Spleen (tissue), 7 donors: Measurements from ENCODE around the gene SHANK1.
"Not testable (repeated sequence)": the region's sequence is repeated elsewhere in the genome, so short reads cannot be mapped to it uniquely, and the experiment has no call there.

Experiments
- CTCF ChIP-seq, 11 experiments: fragments of 200-600 bp in 7 of 11; fragments of 450-650 bp in 4 of 11; sonication (generic) in 4 of 11; IDR thresholded peaks in 8 of 11; conservative IDR thresholded peaks in 3 of 11; 1 replicate in 7 of 11; 2 replicates in 4 of 11; pipeline versions ENCODE4 v1.4.0 to v1.8.0; 2016 to 2021; ENCODE audit warnings: antibody characterized with exemption in 11 of 11, inconsistent platforms in 4 of 11, mild to moderate bottlenecking in 1 of 11
- POLR2A ChIP-seq, 3 donors: fragments of 450-650 bp; IDR thresholded peaks; one replicate each; pipeline ENCODE4 v1.5.1; 2017; ENCODE audit warnings: antibody characterized with exemption in 3 of 3, mild to moderate bottlenecking in 1 of 3
- POLR2AphosphoS5 ChIP-seq, 3 donors: sonication (generic); formaldehyde crosslinking; IDR thresholded peaks; one replicate each; pipeline ENCODE4 v1.5.1; 2017; ENCODE audit warnings: antibody characterized with exemption in 3 of 3
- donor health status: DM: no; HTN: no; CAD: no; lungs with moderate emphysema.
- donor health status: DM: no; HTN: no; CAD: no.
- donor health status: DM: no; HTN: no; CAD: no.

- not testable (repeated sequence) for TF ChIP-seq POLR2A (IDR thresholded peaks at IDR 0.05); CTCF (IDR thresholded peaks at IDR 0.05 in 8 of 11, conservative IDR thresholded peaks at IDR 0.05 in 3 of 11); POLR2AphosphoS5 (IDR thresholded peaks at IDR 0.05)
These were observed 38.0 kb upstream of the SHANK1 start for GRCh38 chr19:50757624-50758023.
